ENCODE measurements around the gene AFDN.

The AFDN gene

GRCh38 chr6:167795874-167796191, 30.9 kb upstream of the AFDN start:
- Histone ChIP-seq H3K27ac (ENCODE audit: poor library complexity, severe bottlenecking) (no peak overlapping the region), H3K36me3 (ENCODE audit: low read depth) (no peaks in the 10 kb centered on the region), H3K4me1 (ENCODE audit: insufficient read depth, poor library complexity, severe bottlenecking) (peaks cover 5% of the 10 kb centered on the region), H3K4me3 (ENCODE audit: severe bottlenecking) (no peak overlapping the region), H3K27me3 (ENCODE audit: insufficient read depth, poor library complexity, severe bottlenecking) (no peaks in the 10 kb centered on the region), H3K9me3 (ENCODE audit: severe bottlenecking) (no peaks in the 10 kb centered on the region)
- ATAC-seq (ENCODE audit: low read depth) (no peak), DNase-seq (ENCODE audit: low spot score) (no peak)
- TF ChIP-seq CTCF (IDR thresholded peaks at IDR 0.05; ENCODE audit: poor library complexity, severe bottlenecking), result no peak

GRCh38 chr6:167796192-167796981, 30.3 kb upstream of the AFDN start:
- no peak for TF ChIP-seq CTCF (IDR thresholded peaks at IDR 0.05; ENCODE audit: poor library complexity, severe bottlenecking)
- no peak for DNase-seq (ENCODE audit: low spot score)
- H3K9me3 ChIP-seq (ENCODE audit: severe bottlenecking), result no peaks in the 10 kb centered on the region
- H3K27ac ChIP-seq (ENCODE audit: poor library complexity, severe bottlenecking), result no peak overlapping the region
- H3K27me3 ChIP-seq (ENCODE audit: insufficient read depth, poor library complexity, severe bottlenecking), result no peaks in the 10 kb centered on the region
- no peak for ATAC-seq (ENCODE audit: low read depth)
- no peaks in the 10 kb centered on the region for H3K36me3 ChIP-seq (ENCODE audit: low read depth)
- H3K4me1 ChIP-seq (ENCODE audit: insufficient read depth, poor library complexity, severe bottlenecking), result peaks cover 5% of the 10 kb centered on the region
- H3K4me3 ChIP-seq (ENCODE audit: severe bottlenecking), result no peak overlapping the region

- no peak for TF ChIP-seq CTCF (IDR thresholded peaks at IDR 0.05; ENCODE audit: poor library complexity, severe bottlenecking)
- Histone ChIP-seq H3K4me3 (ENCODE audit: severe bottlenecking) (no peak overlapping the region), H3K27me3 (ENCODE audit: insufficient read depth, poor library complexity, severe bottlenecking) (no peaks in the 10 kb centered on the region), H3K4me1 (ENCODE audit: insufficient read depth, poor library complexity, severe bottlenecking) (peaks cover 2% of the 10 kb centered on the region), H3K27ac (ENCODE audit: poor library complexity, severe bottlenecking) (no peak overlapping the region), H3K36me3 (ENCODE audit: low read depth) (no peaks in the 10 kb centered on the region), H3K9me3 (ENCODE audit: severe bottlenecking) (no peaks in the 10 kb centered on the region)
- no peak for DNase-seq (ENCODE audit: low spot score)
- ATAC-seq (ENCODE audit: low read depth), result no peak
Observed at GRCh38 chr6:167797011-167797471, 29.7 kb upstream of the AFDN start.

GRCh38 chr6:167797476-167798265, 29.0 kb upstream of the AFDN start:
- H3K4me1 ChIP-seq (ENCODE audit: insufficient read depth, poor library complexity, severe bottlenecking), result no peaks in the 10 kb centered on the region
- TF ChIP-seq CTCF (IDR thresholded peaks at IDR 0.05; ENCODE audit: poor library complexity, severe bottlenecking), result no peak
- no peaks in the 10 kb centered on the region for H3K9me3 ChIP-seq (ENCODE audit: severe bottlenecking)
- H3K36me3 ChIP-seq (ENCODE audit: low read depth), result no peaks in the 10 kb centered on the region
- no peak overlapping the region for H3K4me3 ChIP-seq (ENCODE audit: severe bottlenecking)
- no peaks in the 10 kb centered on the region for H3K27me3 ChIP-seq (ENCODE audit: insufficient read depth, poor library complexity, severe bottlenecking)
- ATAC-seq (ENCODE audit: low read depth) (no peak), DNase-seq (ENCODE audit: low spot score) (no peak)
- H3K27ac ChIP-seq (ENCODE audit: poor library complexity, severe bottlenecking), result no peak overlapping the region
